Measurements from ENCODE around the gene SLC37A3.

SLC37A3 gene

DNA sequence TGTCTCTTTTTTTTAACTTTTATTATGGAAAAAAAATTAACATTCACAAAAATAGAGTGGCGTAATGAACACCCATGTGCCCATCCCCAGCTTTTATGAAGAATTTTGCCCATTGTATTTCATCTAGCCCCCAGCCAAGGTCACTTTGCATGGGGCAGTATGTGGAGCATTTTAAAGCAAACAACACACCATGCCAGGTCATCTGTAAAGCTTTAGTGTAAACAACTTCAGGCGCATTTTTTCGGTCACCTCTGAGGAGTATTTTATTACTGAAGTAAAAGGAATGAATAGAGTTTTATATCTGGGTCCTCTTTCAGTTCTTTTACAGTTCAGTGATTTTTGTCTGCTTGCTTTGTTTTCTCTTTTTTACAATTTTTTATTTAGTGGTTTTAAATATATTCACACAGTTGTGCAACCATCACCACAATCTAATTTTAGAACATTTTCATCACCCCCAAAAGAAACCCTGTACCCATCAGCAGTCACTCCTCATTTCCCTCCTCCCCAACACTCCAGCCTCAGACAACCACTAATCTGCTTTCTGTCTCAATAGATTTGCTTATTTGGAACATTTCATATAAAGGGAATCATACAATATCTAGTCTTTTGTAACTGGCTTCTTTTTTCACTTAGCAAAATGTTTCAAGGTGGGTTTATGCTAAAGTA is 87.9 kb downstream of the SLC37A3 start:
- no peak for DNase-seq

GRCh38 chr7:140308060-140308459 is 90.3 kb downstream of the SLC37A3 start:
- DNase-seq = no peak

GRCh38 chr7:140304191-140304799 is 94.0 kb downstream of the SLC37A3 start:
- no peak for DNase-seq

DNA sequence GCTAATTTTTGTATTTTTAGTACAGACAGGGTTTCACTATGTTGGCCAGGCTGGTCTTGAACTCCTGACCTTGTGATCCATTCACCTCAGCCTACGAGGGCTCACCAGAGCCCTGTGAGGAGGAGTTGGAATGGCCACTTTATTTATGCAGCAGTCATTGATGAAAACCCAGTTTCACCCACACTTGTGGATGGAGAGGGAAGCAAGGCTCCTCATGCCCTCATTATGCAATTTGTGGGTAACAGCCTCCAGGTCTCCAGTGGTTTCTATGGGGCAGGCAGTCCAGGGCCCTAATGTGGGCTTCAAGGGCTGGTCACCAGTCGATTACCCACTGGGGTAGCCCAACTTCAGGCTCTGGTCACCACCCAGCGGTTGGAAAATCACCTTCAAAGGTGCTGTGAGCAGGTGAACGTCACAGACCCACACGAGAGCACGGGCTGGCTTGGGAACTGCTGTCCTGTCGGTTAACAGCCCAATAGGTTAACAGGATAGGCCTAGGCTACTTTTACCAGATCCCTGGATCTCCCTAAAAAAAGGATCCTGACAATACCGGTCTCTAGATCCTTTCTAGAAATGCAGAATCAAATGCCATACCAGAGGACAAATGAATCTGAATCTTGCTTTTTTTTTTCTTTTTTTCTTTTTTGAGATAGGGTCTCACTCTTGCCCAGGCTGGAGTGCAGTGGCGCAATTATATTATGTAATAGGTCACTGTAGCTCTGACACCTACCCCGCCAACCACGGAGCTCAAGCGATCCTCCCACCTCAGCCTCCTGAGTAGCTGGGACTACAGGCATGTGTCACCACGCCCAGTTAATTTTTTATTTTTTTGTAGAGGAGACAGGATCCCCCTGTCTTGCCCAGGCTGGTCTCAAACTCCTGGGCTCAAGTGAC is 97.8 kb downstream of the SLC37A3 start:
- DNase-seq = no peak

DNA sequence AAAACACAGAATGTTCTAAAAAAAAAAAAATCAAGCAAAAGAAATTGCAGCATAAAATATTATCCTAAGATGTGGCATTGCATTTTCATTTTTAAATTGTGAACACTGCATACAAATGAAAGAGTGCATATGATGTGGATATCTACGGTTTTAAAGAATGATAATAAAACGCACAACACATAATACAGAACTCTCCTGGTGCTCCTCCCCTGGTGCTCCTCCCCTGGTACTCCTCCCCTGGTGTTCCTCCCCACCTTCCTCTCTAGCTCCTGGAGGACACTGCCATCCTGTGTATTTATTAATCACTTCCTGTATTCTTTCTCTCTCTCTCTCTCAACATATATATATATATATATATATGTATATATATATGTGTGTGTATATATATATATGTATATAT is 100.1 kb downstream of the SLC37A3 start:
- no peak for DNase-seq

- no peak for DNase-seq
Observed at GRCh38 chr7:140297192-140297591, 101.1 kb downstream of the SLC37A3 start.

GRCh38 chr7:140295224-140295738 is 103.0 kb downstream of the SLC37A3 start:
- DNase-seq = no peak

DNA sequence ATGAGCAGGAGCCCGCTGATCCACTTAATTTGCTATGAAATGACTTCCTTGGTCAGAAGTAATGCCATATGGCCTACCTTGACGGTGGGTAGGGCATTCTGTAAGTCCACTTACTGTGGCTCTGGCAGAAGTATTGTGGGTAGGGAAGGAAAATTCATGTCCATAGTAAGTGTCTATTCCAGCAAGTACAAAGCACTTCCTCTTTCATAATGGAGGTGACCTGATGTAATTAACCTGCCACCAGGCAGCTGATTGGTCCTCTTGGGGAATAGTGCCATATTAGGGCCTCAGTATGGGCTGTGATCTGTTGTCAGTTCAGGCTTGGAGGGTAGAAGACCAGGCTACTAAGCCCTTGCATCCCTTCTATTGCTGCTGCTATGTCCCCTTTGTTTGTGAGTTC is 103.9 kb downstream of the SLC37A3 start:
- DNase-seq = no peak

DNA sequence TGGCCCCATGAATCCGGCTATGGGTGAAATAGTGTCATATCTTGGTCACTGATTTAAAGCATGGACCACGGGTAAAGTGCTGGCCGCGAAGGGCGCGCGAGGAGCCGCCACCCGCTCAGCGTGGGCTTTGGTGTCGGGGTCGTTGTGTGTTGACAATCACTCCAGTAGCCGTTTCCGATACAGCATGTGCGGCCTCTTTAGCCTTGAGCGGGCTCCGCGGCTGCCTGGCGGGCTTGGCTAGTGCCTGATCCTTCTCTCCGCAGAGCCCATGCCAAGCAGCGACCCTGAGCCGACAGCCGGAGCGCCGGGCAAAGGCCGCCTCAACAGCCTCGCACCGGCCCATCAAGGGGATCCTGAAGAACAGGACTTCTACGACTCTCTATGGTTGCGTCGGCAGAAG is 105.9 kb downstream of the SLC37A3 start:
- no peak for DNase-seq

DNA sequence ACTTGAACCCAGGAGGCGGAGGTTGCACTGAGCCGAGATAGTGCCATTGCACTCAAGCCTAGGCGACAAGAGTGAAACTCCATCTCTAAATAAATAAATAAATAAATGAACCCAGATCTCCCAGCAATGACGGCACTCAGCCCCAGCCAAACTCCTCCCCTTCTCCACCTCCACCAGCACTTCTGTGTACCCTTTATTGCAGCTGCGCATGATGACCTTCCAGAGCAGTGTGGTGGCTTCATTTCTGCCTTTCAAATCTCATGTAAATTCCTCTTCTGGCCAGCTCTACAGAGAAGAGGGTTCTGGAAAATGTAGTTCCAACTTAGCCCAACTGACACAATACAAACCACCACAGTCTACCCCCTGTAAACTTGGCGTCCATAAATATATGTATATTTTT is 108.5 kb downstream of the SLC37A3 start:
- no peak for DNase-seq

DNA sequence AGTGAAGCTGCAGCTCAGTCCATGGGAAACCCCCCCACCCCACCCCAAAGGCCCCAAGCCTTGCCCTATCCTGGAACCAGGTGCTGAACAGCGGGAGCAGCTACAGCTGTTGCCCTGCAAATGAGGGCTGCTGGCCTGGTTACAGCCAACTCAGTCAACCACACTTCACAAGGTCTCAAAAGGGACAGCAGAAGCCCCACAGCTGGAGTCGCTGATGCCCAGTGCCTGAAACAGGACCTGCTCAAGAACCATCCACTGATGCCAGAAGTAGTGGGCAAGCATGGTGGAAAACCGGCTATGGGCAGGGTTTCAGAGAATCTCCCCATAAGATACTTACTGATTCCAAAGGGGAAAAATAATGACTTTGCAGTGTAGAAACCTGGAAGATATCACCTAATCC is 110.3 kb downstream of the SLC37A3 start:
- no peak for DNase-seq

DNA sequence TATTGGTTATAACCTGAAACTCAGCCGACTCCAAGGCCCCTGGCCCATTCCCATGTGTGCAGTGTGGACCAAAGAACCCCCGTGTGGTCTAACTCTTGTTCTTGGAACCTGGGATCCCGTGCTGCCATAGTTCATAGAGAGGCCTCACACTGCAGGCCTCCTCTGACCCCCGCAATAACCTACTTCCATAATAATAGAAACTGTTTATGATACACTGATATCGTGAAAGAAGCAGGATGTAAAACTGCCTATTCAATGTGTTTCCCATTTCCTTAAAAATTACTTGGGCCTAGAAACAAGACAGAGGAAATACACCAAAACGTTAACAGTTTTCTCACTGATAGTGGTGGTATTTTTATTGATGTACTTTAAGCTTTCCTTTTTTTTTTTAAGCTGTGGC is 112.4 kb downstream of the SLC37A3 start:
- no peak for DNase-seq

- DNase-seq = peak; percentile 3
Observed at GRCh38 chr7:140284062-140284461, 114.3 kb downstream of the SLC37A3 start.
